Right kidney (tissue), 1 donor: ENCODE data around the gene KCND3.

ENCODE experiments used
- DNase-seq: peaks from one replicate; pipeline ENCODE4 v3.0.0-alpha.2; 2016

Gene KCND3

GRCh38 chr1:111911776-111912515, 77.5 kb downstream of the KCND3 start:
- DNase-seq, result no peak

- no peak for DNase-seq
These were observed 78.4 kb downstream of the KCND3 start for GRCh38 chr1:111911061-111911460.

- DNase-seq, result no peak
These were observed 80.4 kb downstream of the KCND3 start for GRCh38 chr1:111909030-111909429.

- no peak for DNase-seq
These were observed 81.4 kb downstream of the KCND3 start for GRCh38 chr1:111908011-111908621.

- no peak for DNase-seq
These were observed 82.1 kb downstream of the KCND3 start for GRCh38 chr1:111907321-111907720.

- no peak for DNase-seq
These were observed 82.7 kb downstream of the KCND3 start for GRCh38 chr1:111906816-111907215.

GRCh38 chr1:111906111-111906510, 83.4 kb downstream of the KCND3 start:
- DNase-seq, result no peak

GRCh38 chr1:111904478-111905218, 84.8 kb downstream of the KCND3 start:
- DNase-seq, result no peak

GRCh38 chr1:111903871-111904449, 85.5 kb downstream of the KCND3 start:
- no peak for DNase-seq

- no peak for DNase-seq
These were observed 86.2 kb downstream of the KCND3 start for GRCh38 chr1:111903148-111903870.

GRCh38 chr1:111895469-111895868, 94.0 kb downstream of the KCND3 start:
- DNase-seq, result no peak

- DNase-seq, result no peak
These were observed 94.5 kb downstream of the KCND3 start for GRCh38 chr1:111895017-111895416.

- no peak for DNase-seq
These were observed 95.0 kb downstream of the KCND3 start for GRCh38 chr1:111894497-111894896.

GRCh38 chr1:111891566-111891965, 97.9 kb downstream of the KCND3 start:
- DNase-seq, result no peak

GRCh38 chr1:111888740-111889376, 100.6 kb downstream of the KCND3 start:
- DNase-seq, result no peak

- DNase-seq, result no peak
These were observed 101.6 kb downstream of the KCND3 start for GRCh38 chr1:111887875-111888274.

- DNase-seq, result no peak
These were observed 102.1 kb downstream of the KCND3 start for GRCh38 chr1:111887385-111887784.

- DNase-seq, result no peak
These were observed 102.7 kb downstream of the KCND3 start for GRCh38 chr1:111886741-111887140.

- no peak for DNase-seq
These were observed 104.6 kb downstream of the KCND3 start for GRCh38 chr1:111884772-111885443.

GRCh38 chr1:111882986-111883560, 106.4 kb downstream of the KCND3 start:
- no peak for DNase-seq

GRCh38 chr1:111882559-111882958, 106.9 kb downstream of the KCND3 start:
- no peak for DNase-seq
